Inflammatory macrophage treated with lipopolysaccharide for 1 hour (primary cell): ENCODE measurements around the gene KCNG2.
"Not testable (repeated sequence)": the region's sequence is repeated elsewhere in the genome, so short reads cannot be mapped to it uniquely, and the experiment has no call there.

ENCODE experiments used
- DNase-seq, 2 donors: peaks; one replicate each; pipeline ENCODE4 v3.0.0-alpha.2; 2020 to 2022

Gene KCNG2

GRCh38 chr18:79797518-79798345, at the start of gene KCNG2:
KCNG2 (plus strand) TSS chr18:79797938; CDS start chr18:79863668, 65,730 bp downstream.
- no peak for DNase-seq

GRCh38 chr18:79748321-79749180, 49.2 kb upstream of the KCNG2 start:
- no peak for DNase-seq

GRCh38 chr18:79749251-79750191, 48.2 kb upstream of the KCNG2 start:
- no peak for DNase-seq

- no peak for DNase-seq
Observed at GRCh38 chr18:79750980-79751571, 46.7 kb upstream of the KCNG2 start.

GRCh38 chr18:79751918-79752578, 45.7 kb upstream of the KCNG2 start:
- not testable (repeated sequence) for DNase-seq

GRCh38 chr18:79752946-79753345, 44.8 kb upstream of the KCNG2 start:
- DNase-seq, result not testable (repeated sequence)

GRCh38 chr18:79753391-79753851, 44.3 kb upstream of the KCNG2 start:
- DNase-seq, result no peak

- no peak for DNase-seq
Observed at GRCh38 chr18:79754022-79754761, 43.5 kb upstream of the KCNG2 start.

- DNase-seq, result no peak
Observed at GRCh38 chr18:79754831-79755351, 42.8 kb upstream of the KCNG2 start.

- no peak for DNase-seq
Observed at GRCh38 chr18:79755496-79756142, 42.1 kb upstream of the KCNG2 start.

- DNase-seq, result no peak
Observed at GRCh38 chr18:79756143-79756500, 41.6 kb upstream of the KCNG2 start.

- no peak for DNase-seq
Observed at GRCh38 chr18:79756826-79757225, 40.9 kb upstream of the KCNG2 start.

- DNase-seq, result no peak
Observed at GRCh38 chr18:79760348-79760747, 37.4 kb upstream of the KCNG2 start.

GRCh38 chr18:79760881-79761280, 36.9 kb upstream of the KCNG2 start:
- no peak for DNase-seq

GRCh38 chr18:79763407-79763806, 34.3 kb upstream of the KCNG2 start:
- no peak for DNase-seq

GRCh38 chr18:79764131-79764530, 33.6 kb upstream of the KCNG2 start:
- no peak for DNase-seq

- DNase-seq, result no peak
Observed at GRCh38 chr18:79765491-79766245, 32.1 kb upstream of the KCNG2 start.

- no peak for DNase-seq
Observed at GRCh38 chr18:79766308-79766707, 31.4 kb upstream of the KCNG2 start.

- no peak for DNase-seq
Observed at GRCh38 chr18:79768745-79769144, 29.0 kb upstream of the KCNG2 start.
